HCT116 (cell line): Measurements from ENCODE around the gene ZNF692. TPM values are rescaled to one million over a fixed set of nuclear protein-coding genes. Genes with fewer than 3 reads are reported as not detected.
A peak's percentile ranks its signal among the peaks of the same experiment; 100 is the strongest.

Experiments used
- ATAC-seq: fragments of 200-7000 bp; cut with Tn5 transposase; 2 replicates; pipeline ENCODE4 v1.9.1; 2020; ENCODE audit warnings: mild to moderate bottlenecking, moderate library complexity
- BruUV-seq: library from RNA; stranded (reverse); fragments of 400-500 nt; replicated peaks from 2 replicates; lab custom pipeline; 2021; lab: Mats Ljungman, UMichigan
- CTCF ChIA-PET: fragments of 300-600 bp; sonication (Branson Sonifier 250); formaldehyde crosslinking; loops from one replicate; lab custom pipeline; 2021; ENCODE audit warnings: antibody characterized with exemption; lab: Charles Lee
- POLR2A ChIA-PET: fragments of 300-600, 350-600 bp; sonication (Branson Sonifier 250); formaldehyde crosslinking; loops from one replicate; lab custom pipeline; 2021; ENCODE audit warnings: antibody characterized with exemption; lab: Charles Lee
- RAD21 ChIA-PET, 2 experiments: fragments of 300-600 bp; sonication (Branson Sonifier 250); formaldehyde crosslinking; loops; one replicate each; lab custom pipeline; 2023; ENCODE audit warnings: low total read pairs in 2 of 2; ENCODE audit not compliant: uncharacterized antibody in 2 of 2, unreplicated experiment in 2 of 2, low non-redundant PET in 1 of 2; lab: Charles Lee
- DNase-seq: peaks from one replicate; pipeline ENCODE4 v3.0.0-alpha.2; 2010; ENCODE audit warnings: low read depth, low spot score
- H2AFZ ChIP-seq: fragments of 200-600 bp; shearing (Covaris generic), sonication (generic); 2 replicates; pipeline ENCODE4 v1.6.1; 2017; ENCODE audit warnings: low read depth, mixed run types, mixed read lengths, antibody characterized with exemption, low read length; ENCODE audit not compliant: poor library complexity, severe bottlenecking
- H3K27ac ChIP-seq: 2 replicates; pipeline ENCODE4 v1.5.1; 2012; ENCODE audit warnings: low read depth, low read length
- H3K27me3 ChIP-seq: fragments of 200-600 bp; sonication (generic); 2 replicates; pipeline ENCODE4 v1.6.1; 2016; ENCODE audit warnings: mixed run types, low read length, mixed read lengths; ENCODE audit not compliant: insufficient read depth
- H3K36me3 ChIP-seq, 2 experiments: fragments of 200-500 bp in 1 of 2; fragments of 200-600 bp in 1 of 2; sonication (Bioruptor generic) in 1 of 2; sonication (generic) in 1 of 2; 2 replicates each; pipeline versions ENCODE4 v1.5.1 to v1.6.1; 2014 to 2016; ENCODE audit warnings: low read length in 2 of 2, inconsistent platforms in 1 of 2, mixed read lengths in 1 of 2, mixed run types in 1 of 2; ENCODE audit not compliant: insufficient read depth in 2 of 2, control insufficient read depth in 1 of 2
- H3K4me1 ChIP-seq, 2 experiments: fragments of 200-600 bp in 1 of 2; sonication (generic) in 1 of 2; 2 replicates each; pipeline versions ENCODE4 v1.5.1 to v1.6.1; 2012 to 2017; ENCODE audit warnings: low read length in 2 of 2, inconsistent platforms in 1 of 2, mild to moderate bottlenecking in 1 of 2, mixed read lengths in 1 of 2, mixed run types in 1 of 2, moderate library complexity in 1 of 2; ENCODE audit not compliant: insufficient read depth in 2 of 2, control insufficient read depth in 1 of 2
- H3K4me2 ChIP-seq: fragments of 200-600 bp; sonication (generic); 2 replicates; pipeline ENCODE4 v1.6.1; 2017; ENCODE audit warnings: mixed run types, low read length, mixed read lengths
- H3K4me3 ChIP-seq, 2 experiments: fragments of 200-600 bp in 1 of 2; sonication (generic) in 1 of 2; replicated peaks in 1 of 2; 2 replicates each; pipeline ENCODE4 v1.5.1; 2011 to 2016; ENCODE audit warnings: low read length in 2 of 2, control low read depth in 1 of 2, low read depth in 1 of 2, mild to moderate bottlenecking in 1 of 2, mixed read lengths in 1 of 2, mixed run types in 1 of 2
- H3K79me2 ChIP-seq: fragments of 200-600 bp; sonication (generic); 2 replicates; pipeline ENCODE4 v1.6.1; 2017; ENCODE audit warnings: mild to moderate bottlenecking, mixed run types, low read length, moderate library complexity, mixed read lengths; ENCODE audit not compliant: insufficient read depth
- H3K9ac ChIP-seq: fragments of 200-600 bp; sonication (generic); 2 replicates; pipeline ENCODE4 v1.6.1; 2016; ENCODE audit warnings: low read length, mixed read lengths
- H3K9me2 ChIP-seq: fragments of 200-600 bp; sonication (generic), shearing (Covaris generic); 2 replicates; pipeline ENCODE4 v1.6.1; 2017; ENCODE audit warnings: mixed run types, mild to moderate bottlenecking, moderate library complexity; ENCODE audit not compliant: insufficient read depth
- H3K9me3 ChIP-seq, 2 experiments: fragments of 200-500 bp in 1 of 2; fragments of 200-600 bp in 1 of 2; sonication (Bioruptor generic) in 1 of 2; sonication (generic) in 1 of 2; 2 replicates each; pipeline ENCODE4 v1.6.1; 2014 to 2017; ENCODE audit warnings: low read length in 2 of 2, mixed read lengths in 2 of 2, inconsistent platforms in 1 of 2, low read depth in 1 of 2, mild to moderate bottlenecking in 1 of 2, mixed run types in 1 of 2, moderate library complexity in 1 of 2; ENCODE audit not compliant: control insufficient read depth in 1 of 2, insufficient read depth in 1 of 2
- H4K20me1 ChIP-seq: fragments of 200-600 bp; sonication (generic), shearing (Covaris generic); 2 replicates; pipeline ENCODE4 v1.6.1; 2017; ENCODE audit warnings: mixed run types, mild to moderate bottlenecking, moderate library complexity; ENCODE audit not compliant: insufficient read depth
- CBX3 ChIP-seq: IDR thresholded peaks from 2 replicates; pipeline ENCODE4 v1.6.1; 2012; ENCODE audit warnings: low read depth
- CEBPB ChIP-seq: IDR thresholded peaks from 2 replicates; pipeline ENCODE4 v1.6.1; 2012; ENCODE audit warnings: low read depth
- CTCF ChIP-seq, 3 experiments: fragments of 200-600 bp in 1 of 3; sonication (generic) in 1 of 3; IDR thresholded peaks in 2 of 3; conservative IDR thresholded peaks in 1 of 3; 2 replicates each; pipeline ENCODE4 v1.5.1; 2012 to 2017; ENCODE audit warnings: low read depth in 2 of 3, low read length in 2 of 3, antibody characterized with exemption in 1 of 3, borderline replicate concordance in 1 of 3, control low read depth in 1 of 3, mild to moderate bottlenecking in 1 of 3, mixed read lengths in 1 of 3, mixed run types in 1 of 3, moderate library complexity in 1 of 3; ENCODE audit not compliant: insufficient read depth in 1 of 3
- EGR1 ChIP-seq: IDR thresholded peaks from 2 replicates; pipeline ENCODE4 v1.6.1; 2012; ENCODE audit warnings: low read depth
- ELF1 ChIP-seq: IDR thresholded peaks from 2 replicates; pipeline ENCODE4 v1.6.1; 2012; ENCODE audit warnings: low read depth, borderline replicate concordance
- EZH2 ChIP-seq: fragments of 200-600 bp; sonication (generic); IDR thresholded peaks from 2 replicates; pipeline ENCODE4 v1.6.1; 2017; ENCODE audit warnings: antibody characterized with exemption, mixed run types
- EZH2phosphoT487 ChIP-seq: fragments of 200-600 bp; IDR thresholded peaks from 2 replicates; pipeline ENCODE4 v1.6.1; 2018; ENCODE audit warnings: antibody characterized with exemption, borderline replicate concordance
- FOSL1 ChIP-seq: IDR thresholded peaks from 2 replicates; pipeline ENCODE4 v1.6.1; 2012; ENCODE audit warnings: low read depth
- JUND ChIP-seq: IDR thresholded peaks from 2 replicates; pipeline ENCODE4 v1.6.1; 2012
- POLR2A ChIP-seq: IDR thresholded peaks from 2 replicates; pipeline ENCODE4 v1.7.0; 2011; ENCODE audit warnings: borderline replicate concordance; ENCODE audit not compliant: insufficient read depth, insufficient read length; ENCODE audit errors: extremely low read depth
- POLR2AphosphoS5 ChIP-seq: IDR thresholded peaks from 2 replicates; pipeline ENCODE4 v1.6.1; 2011; ENCODE audit warnings: mild to moderate bottlenecking, low read depth, low read length, moderate library complexity
- RAD21 ChIP-seq: IDR thresholded peaks from 2 replicates; pipeline ENCODE4 v1.6.1; 2012; ENCODE audit warnings: low read depth, mild to moderate bottlenecking
- SIN3A ChIP-seq: IDR thresholded peaks from 2 replicates; pipeline ENCODE4 v1.6.1; 2012; ENCODE audit warnings: low read depth
- SRF ChIP-seq: IDR thresholded peaks from 2 replicates; pipeline ENCODE4 v1.6.1; 2012; ENCODE audit warnings: low read depth
- TCF7L2 ChIP-seq: IDR thresholded peaks from 2 replicates; pipeline ENCODE4 v1.7.0; 2011; ENCODE audit warnings: borderline replicate concordance, inconsistent platforms; ENCODE audit not compliant: insufficient read depth, insufficient read length; ENCODE audit errors: extremely low read depth
- YY1 ChIP-seq: IDR thresholded peaks from 2 replicates; pipeline ENCODE4 v1.6.1; 2011; ENCODE audit warnings: low read length, low read depth, moderate library complexity, mild to moderate bottlenecking; ENCODE audit not compliant: insufficient replicate concordance; ENCODE audit errors: extremely low read depth
- ZBTB33 ChIP-seq: IDR thresholded peaks from 2 replicates; pipeline ENCODE4 v1.6.1; 2011; ENCODE audit warnings: mild to moderate bottlenecking, low read length, moderate library complexity; ENCODE audit not compliant: insufficient replicate concordance; ENCODE audit errors: extremely low read depth
- ZNF274 ChIP-seq: fragments of 200-500 bp; sonication (Bioruptor generic); IDR thresholded peaks from 2 replicates; pipeline ENCODE4 v1.6.1; 2014; ENCODE audit warnings: mild to moderate bottlenecking, low read depth, low read length, inconsistent platforms
- intact Hi-C: fragments of 100-400 bp; cut with micrococcal nuclease; formaldehyde crosslinking; loops from 2 replicates; pipeline ENCODE4 v1.10.0; 2022
- total RNA-seq: library from RNA; stranded (reverse); gene quantifications from one replicate; pipeline ENCODE4 v1.2.1, GENCODE V29; 2021; ENCODE audit not compliant: unreplicated experiment
- TF ChIP-seq, protein P1 (sequence below): IDR thresholded peaks from 2 replicates; pipeline ENCODE4 v1.6.1; 2012

ZNF692 gene
- total RNA-seq, 1 experiment from 2014 or later: 76.2 TPM

GRCh38 chr1:248858096-248858890, 592 bp downstream of the ZNF692 start:
- DNase-seq: peak; percentile 47
- peak; percentile 66 for ATAC-seq
- TSS peak; percentile 60 for BruUV-seq
- Histone ChIP-seq H3K9me2 (no peaks in the 10 kb centered on the region), H3K9me3 (no peaks in the 10 kb centered on the region), H3K4me2 (peak overlapping the region; percentile 72), H3K36me3 (peaks cover 9 to 25% of the 10 kb centered on the region in 2 experiments; a peak in 3 of 4 replicates), H3K27ac (peak overlapping the region; percentile 79), H3K27me3 (no peaks in the 10 kb centered on the region), H3K9ac (peak overlapping the region; percentile 92), H2AFZ (no peak overlapping the region), H3K4me1 (peaks cover 12 to 37% of the 10 kb centered on the region in 2 experiments), H3K79me2 (peaks cover 33% of the 10 kb centered on the region; the same call in 1 of the 2 replicates), H3K4me3 (peak overlapping the region; percentile 66 to 83), H4K20me1 (no peaks in the 10 kb centered on the region)
- RAD21 ChIA-PET: no interaction called here
- POLR2A ChIA-PET: interaction anchor here (0.9 to 2.8 kb wide), 7 partner anchors 11 to 48 kb away, joined by 3 to 44 read pairs (median 4); partner anchors contain the start of genes PGBD2, SH3BP5L and ZNF672
- intact Hi-C loops: loop anchor here (1.0 kb wide), 1 partner anchor 48 kb away; the partner anchor contains the start of gene PGBD2
- CTCF ChIA-PET: interaction anchor here (0.8 to 1.8 kb wide), 9 partner anchors 14 to 68 kb away, joined by 3 to 24 read pairs (median 5); partner anchors contain the start of gene ZNF672
- no peak for TF ChIP-seq EGR1
- peak; percentile 51 to 64 (median 56); a peak in 5 of 6 replicates for TF ChIP-seq CTCF (IDR thresholded peaks at IDR 0.05 in 2 of 3, conservative IDR thresholded peaks at IDR 0.05 in 1 of 3; ENCODE audit: borderline replicate concordance in 1 of 3, insufficient read depth in 1 of 3, low read depth in 2 of 3, low read length in 2 of 3)
- TF ChIP-seq, protein P1, sequence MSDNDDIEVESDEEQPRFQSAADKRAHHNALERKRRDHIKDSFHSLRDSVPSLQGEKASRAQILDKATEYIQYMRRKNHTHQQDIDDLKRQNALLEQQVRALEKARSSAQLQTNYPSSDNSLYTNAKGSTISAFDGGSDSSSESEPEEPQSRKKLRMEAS: peak; percentile 66
- TF ChIP-seq EZH2phosphoT487: no peak
- TF ChIP-seq CEBPB: no peak
- peak; percentile 19; the same call in 1 of the 2 replicates for TF ChIP-seq POLR2AphosphoS5
- TF ChIP-seq ZNF274: no peak
- no peak for TF ChIP-seq RAD21
- TF ChIP-seq TCF7L2: peak; percentile 17
- peak; percentile 35 for TF ChIP-seq POLR2A
- TF ChIP-seq YY1: no peak
- TF ChIP-seq ZBTB33: no peak
- TF ChIP-seq CBX3: 0 out of 2 replicates have a peak, but pooled peaks have one; percentile 2
- no peak for TF ChIP-seq SRF
- TF ChIP-seq FOSL1: no peak
- no peak for TF ChIP-seq ELF1
- no peak for TF ChIP-seq EZH2
- TF ChIP-seq JUND: no peak
- no peak; the same call in 1 of the 2 replicates for TF ChIP-seq SIN3A
